Heart left ventricle (tissue), 16 donors: ENCODE results near the gene FGF19. TPM values are rescaled to one million over a fixed set of nuclear protein-coding genes. Genes with fewer than 3 reads are reported as not detected.

Source experiments
- ATAC-seq, 4 donors: fragments of 200-7000 bp; cut with Tn5 transposase; one replicate each; pipeline ENCODE4 v1.9.1; 2020 to 2022; ENCODE audit warnings: moderate library complexity in 4 of 4, mild to moderate bottlenecking in 3 of 4, moderate number of reproducible peaks in 1 of 4
- DNase-seq, 5 donors: peaks; one replicate each; pipeline ENCODE4 v3.0.0-alpha.2; 2020
- H3K27ac ChIP-seq, 12 donors: fragments of 200-600 bp; sonication (generic) in 4 of 12; one replicate each; pipeline versions ENCODE4 v1.5.0 to v1.8.0; 2016 to 2022; ENCODE audit warnings: mild to moderate bottlenecking in 2 of 12
- H3K27me3 ChIP-seq, 9 donors: fragments of 200-600 bp; sonication (generic) in 2 of 9; one replicate each; pipeline versions ENCODE4 v1.5.1 to v1.8.0; 2016 to 2022; ENCODE audit warnings: mild to moderate bottlenecking in 3 of 9
- H3K36me3 ChIP-seq, 9 donors: fragments of 200-600 bp; sonication (generic) in 2 of 9; one replicate each; pipeline versions ENCODE4 v1.5.0 to v1.8.0; 2018 to 2022; ENCODE audit warnings: mild to moderate bottlenecking in 2 of 9
- H3K4me1 ChIP-seq, 12 donors: fragments of 200-600 bp; sonication (generic) in 4 of 12; one replicate each; pipeline versions ENCODE4 v1.5.0 to v1.8.0; 2016 to 2022; ENCODE audit warnings: mild to moderate bottlenecking in 3 of 12
- H3K4me3 ChIP-seq, 12 donors: fragments of 200-600 bp; sonication (generic) in 4 of 12; one replicate each; pipeline versions ENCODE4 v1.5.0 to v1.8.0; 2017 to 2022; ENCODE audit warnings: mild to moderate bottlenecking in 9 of 12, moderate library complexity in 4 of 12
- H3K9me3 ChIP-seq, 12 donors: fragments of 200-600 bp; sonication (generic) in 4 of 12; one replicate each; pipeline versions ENCODE4 v1.5.0 to v1.8.0; 2016 to 2022; ENCODE audit warnings: mild to moderate bottlenecking in 1 of 12
- CTCF ChIP-seq, 12 donors: fragments of 200-600 bp; sonication (generic) in 4 of 12; IDR thresholded peaks; one replicate each; pipeline versions ENCODE4 v1.5.0 to v1.8.0; 2018 to 2022; ENCODE audit warnings: antibody characterized with exemption in 12 of 12, mild to moderate bottlenecking in 5 of 12
- POLR2A ChIP-seq, 2 donors: fragments of 450-650 bp; IDR thresholded peaks; one replicate each; pipeline ENCODE4 v1.6.1; 2017; ENCODE audit warnings: antibody characterized with exemption in 2 of 2, mild to moderate bottlenecking in 2 of 2, moderate library complexity in 2 of 2
- WGBS, 4 donors: extraction: QIAGEN DNeasy Blood & Tissue Kit in 2 of 4; methylation state at CpG; one replicate each; pipeline versions ENCODE4 v1.1.5 to v1.1.7; 2013 to 2018; 5-methylcytosine and 5-hydroxymethylcytosine counted together
- intact Hi-C, 10 donors: fragments of 100-400 bp; cut with DNase I; formaldehyde crosslinking; loops; one replicate each; pipeline versions ENCODE4 v1.11.1 to v1.14.2; 2022
- polyA plus RNA-seq, 2 donors: library from polyadenylated mRNA; stranded (reverse); fragments of 200-250 nt; gene quantifications; one replicate each; pipeline ENCODE4 v1.2.3, GENCODE V29; 2013
- total RNA-seq, 9 donors: library from RNA; depleted of rRNA in 2 of 9; stranded (reverse); fragments of >200 nt in 2 of 9; fragmentation: NEBNext Ultra II Directional in 3 of 9; extraction: Animal tissue kit (Norgen Biotek cat#: 25700) in 3 of 9; gene quantifications; one replicate each; pipeline versions ENCODE4 v1.1.0 to v1.2.4, GENCODE V29; 2016 to 2023
- donor health status: ischemic (EF 13 %, LVEDD 7.1; RV severe dilation, severe dysfunction).
- donor health status: healthy with polysubstance abuse.
- donor health status: DM: no; HTN: yes; CAD: no.
- donor health status: DM: no; HTN: no; CAD: no.
- donor health status: ischemic (EF 25% LVEDD 6.9; RV normal size, moderate dysfunction).
- donor health status: ischemic (EF 25% LVEDD 5.7; RV mildly dilated, moderate dysfunction).
- donor health status: healthy.
- donor health status: DM: yes; HTN: yes; CAD: no.
- donor health status: ischemic (EF 35%, LVEDD 5.7; RV mildly dilated, moderate dysfunction).
- donor health status: nonischemic (EF 11% LVEDD 7.7; RV severe dilation, severe dysfunction).
- donor health status: DM: yes; HTN: yes; CAD: no.
- donor health status: PGD.
- donor health status: ischemic (EF 29% LVEDD 5.4; RV normal size, mild dysfunction).
- donor health status: nonischemic (EF 23%, LVEDD 6.1; RV moderate dilation, normal function).

The FGF19 gene
- total and polyA plus RNA-seq, 11 donors = not detected

- no peak for TF ChIP-seq POLR2A (IDR thresholded peaks at IDR 0.05)
- TF ChIP-seq CTCF (IDR thresholded peaks at IDR 0.05) = no peak
- H3K4me1 ChIP-seq = peaks cover 0 to 16% (median 8%) of the 10 kb centered on the region in 12 donors
- H3K9me3 ChIP-seq = no peaks in the 10 kb centered on the region
- H3K36me3 ChIP-seq = peaks cover 0 to 92% (median 75%) of the 10 kb centered on the region in 9 donors
- WGBS, 4 donors = 89 to 91% (median 91%) methylated on average over 26 of the region's 26 CpGs
- intact Hi-C loops = loop anchor here in 2 of 10 donors (5.0 kb wide), 1 partner anchor 566 kb away; no protein-coding TSS in a partner anchor
- no peak overlapping the region for H3K27ac ChIP-seq
- H3K27me3 ChIP-seq = no peaks in the 10 kb centered on the region
- no peak for DNase-seq
- no peak overlapping the region for H3K4me3 ChIP-seq
- no peak for ATAC-seq
These were observed 35.9 kb downstream of the FGF19 start for GRCh38 chr11:69667619-69668604.

- WGBS, 4 donors = 88 to 92% (median 89%) methylated on average over 33 of the region's 33 CpGs
- intact Hi-C loops = loop anchor here in 2 of 10 donors (5.0 kb wide), 1 partner anchor 565 kb away; no protein-coding TSS in a partner anchor
- TF ChIP-seq POLR2A (IDR thresholded peaks at IDR 0.05) (no peak), CTCF (IDR thresholded peaks at IDR 0.05) (no peak)
- Histone ChIP-seq H3K4me3 (no peak overlapping the region), H3K9me3 (no peaks in the 10 kb centered on the region), H3K27me3 (no peaks in the 10 kb centered on the region), H3K27ac (no peak overlapping the region), H3K4me1 (peaks cover 0 to 20% (median 10%) of the 10 kb centered on the region in 12 donors), H3K36me3 (peaks cover 0 to 83% (median 67%) of the 10 kb centered on the region in 9 donors)
- no peak for ATAC-seq
- no peak for DNase-seq
These were observed 36.9 kb downstream of the FGF19 start for GRCh38 chr11:69666752-69667536.

- no peak overlapping the region for H3K27ac ChIP-seq
- peaks cover 0 to 76% (median 60%) of the 10 kb centered on the region in 9 donors for H3K36me3 ChIP-seq
- DNase-seq = no peak
- TF ChIP-seq CTCF (IDR thresholded peaks at IDR 0.05) (no peak), POLR2A (IDR thresholded peaks at IDR 0.05) (no peak)
- no peak for ATAC-seq
- no peaks in the 10 kb centered on the region for H3K27me3 ChIP-seq
- H3K4me3 ChIP-seq = no peak overlapping the region
- peaks cover 0 to 21% (median 10%) of the 10 kb centered on the region in 12 donors for H3K4me1 ChIP-seq
- intact Hi-C loops = loop anchor here in 2 of 10 donors (5.0 kb wide), 1 partner anchor 564 kb away; no protein-coding TSS in a partner anchor
- 93 to 96% (median 93%) methylated on average over 13 to 14 of the region's 14 CpGs for WGBS, 4 donors
- H3K9me3 ChIP-seq = no peaks in the 10 kb centered on the region
These were observed 37.6 kb downstream of the FGF19 start for GRCh38 chr11:69666261-69666660.
